Smooth muscle cell (in vitro differentiated cells): ENCODE measurements around the gene NR2F1-AS1. TPM values are rescaled to one million over a fixed set of nuclear protein-coding genes. Genes with fewer than 3 reads are reported as not detected.

Source experiments
- DNase-seq: peaks from one replicate; lab custom pipeline; 2025; ENCODE audit not compliant: unreplicated experiment; lab: John Stamatoyannopoulos, UW
- H2AFZ ChIP-seq: fragments of 200-600 bp; sonication (generic); 2 replicates; pipeline ENCODE4 v1.6.0; 2016; ENCODE audit warnings: antibody characterized with exemption, low read depth, mild to moderate bottlenecking
- H3F3A ChIP-seq: fragments of 200-600 bp; sonication (generic); 2 replicates; pipeline ENCODE4 v1.6.0; 2017; ENCODE audit warnings: antibody characterized with exemption, low read depth
- H3K27ac ChIP-seq: fragments of 200-600 bp; sonication (generic); 2 replicates; pipeline ENCODE4 v1.5.1; 2016; ENCODE audit warnings: low read depth, mild to moderate bottlenecking
- H3K27me3 ChIP-seq: fragments of 200-600 bp; sonication (generic); 2 replicates; pipeline ENCODE4 v1.6.1; 2016; ENCODE audit warnings: low read depth, mild to moderate bottlenecking
- H3K36me3 ChIP-seq: fragments of 200-600 bp; sonication (generic); 2 replicates; pipeline ENCODE4 v1.5.1; 2016; ENCODE audit warnings: low read depth
- H3K4me1 ChIP-seq: fragments of 200-600 bp; sonication (generic); 2 replicates; pipeline ENCODE4 v1.5.1; 2016; ENCODE audit warnings: low read depth
- H3K4me2 ChIP-seq: fragments of 200-600 bp; sonication (generic); 2 replicates; pipeline ENCODE4 v1.6.0; 2016; ENCODE audit warnings: mild to moderate bottlenecking
- H3K4me3 ChIP-seq: fragments of 200-600 bp; sonication (generic); 2 replicates; pipeline ENCODE4 v1.5.1; 2016; ENCODE audit warnings: mild to moderate bottlenecking
- H3K79me2 ChIP-seq: fragments of 200-600 bp; sonication (generic); 2 replicates; pipeline ENCODE4 v1.6.0; 2016; ENCODE audit warnings: low read depth, mild to moderate bottlenecking
- H3K9ac ChIP-seq: fragments of 200-600 bp; sonication (generic); 2 replicates; pipeline ENCODE4 v1.6.0; 2016; ENCODE audit warnings: low read depth
- H3K9me3 ChIP-seq: fragments of 200-600 bp; sonication (generic); replicated peaks from 2 replicates; pipeline ENCODE4 v1.5.1; 2016; ENCODE audit warnings: low read depth
- H4K20me1 ChIP-seq: fragments of 200-600 bp; sonication (generic); 2 replicates; pipeline ENCODE4 v1.6.0; 2016; ENCODE audit warnings: low read depth
- CTCF ChIP-seq: fragments of 200-600 bp; sonication (generic); IDR thresholded peaks from 2 replicates; pipeline ENCODE4 v1.5.1; 2017; ENCODE audit warnings: borderline replicate concordance, mild to moderate bottlenecking, antibody characterized with exemption; ENCODE audit not compliant: insufficient read depth, poor library complexity, severe bottlenecking
- WGBS: methylation state at CpG from one replicate; pipeline ENCODE4 v1.1.7; 2016; ENCODE audit warnings: low lambda C conversion rate; 5-methylcytosine and 5-hydroxymethylcytosine counted together
- polyA plus RNA-seq: library from polyadenylated mRNA; unstranded; fragments of >200 nt; fragmentation: Nextera tagmentation; extraction: Ambion mirVana; gene quantifications from 2 replicates; pipeline ENCODE4 v1.2.1, GENCODE V29; 2016
- total RNA-seq: library from RNA; depleted of rRNA; stranded (reverse); fragments of >200 nt; gene quantifications from 2 replicates; pipeline ENCODE4 v1.2.3, GENCODE V29; 2014

Gene NR2F1-AS1
- total RNA-seq: 18.7 and 31.0 TPM in 2 replicates
- 22.9 and 26.1 TPM in 2 replicates for polyA plus RNA-seq

GRCh38 chr5:93580927-93581445 lies at the start of gene NR2F1-AS1:
TSS of gene NR2F1-AS1 (minus strand) at chr5:93581219.
- Histone ChIP-seq H3K36me3 (no peaks in the 10 kb centered on the region), H3K4me2 (peak within 1 kb of the TSS; percentile 98), H3K4me1 (peaks cover 37% of the 10 kb centered on the region), H4K20me1 (peaks cover 12% of the 10 kb centered on the region), H3K27ac (peak within 1 kb of the TSS; percentile 13), H3K79me2 (no peaks in the 10 kb centered on the region), H3K9ac (peak within 1 kb of the TSS; percentile 36), H3K9me3 (no peaks in the 10 kb centered on the region), H2AFZ (peak within 1 kb of the TSS; percentile 95), H3K4me3 (peak within 1 kb of the TSS; percentile 79), H3F3A (peaks cover 6% of the 10 kb centered on the region), H3K27me3 (peaks cover 55% of the 10 kb centered on the region)
- no peak for TF ChIP-seq CTCF
- DNase-seq: no peak
- 1% methylated on average over 41 of the region's 41 CpGs for WGBS

- no peak for TF ChIP-seq CTCF
- H3K4me3 ChIP-seq: no peak overlapping the region
- H3K4me1 ChIP-seq: peaks cover 2% of the 10 kb centered on the region
- no peaks in the 10 kb centered on the region for H3K36me3 ChIP-seq
- no peak overlapping the region for H2AFZ ChIP-seq
- no peaks in the 10 kb centered on the region for H3F3A ChIP-seq
- H3K27ac ChIP-seq: no peak overlapping the region
- H3K9ac ChIP-seq: no peak overlapping the region
- H3K79me2 ChIP-seq: no peaks in the 10 kb centered on the region
- H4K20me1 ChIP-seq: no peaks in the 10 kb centered on the region
- peaks cover 38% of the 10 kb centered on the region for H3K27me3 ChIP-seq
- no peak overlapping the region for H3K4me2 ChIP-seq
- DNase-seq: no peak
- no peaks in the 10 kb centered on the region for H3K9me3 ChIP-seq
Measured at GRCh38 chr5:93626801-93627200, 45.8 kb upstream of the NR2F1-AS1 start.

- H2AFZ ChIP-seq: no peak overlapping the region
- whole genome bisulfite sequencing: 50% methylated on average over 4 of the region's 4 CpGs
Measured at GRCh38 chr5:93623153-93623552, 42.1 kb upstream of the NR2F1-AS1 start.

More at GRCh38 chr5:93623153-93623552, 42.1 kb upstream of the NR2F1-AS1 start:
- no peak overlapping the region for H3K4me3 ChIP-seq
- H3K27ac ChIP-seq: no peak overlapping the region
- H3K36me3 ChIP-seq: no peaks in the 10 kb centered on the region
- H3F3A ChIP-seq: no peaks in the 10 kb centered on the region
- no peak for DNase-seq
- H3K79me2 ChIP-seq: no peaks in the 10 kb centered on the region
- peaks cover 4% of the 10 kb centered on the region for H3K4me1 ChIP-seq
- no peak overlapping the region for H3K9ac ChIP-seq
- H3K4me2 ChIP-seq: no peak overlapping the region
- no peaks in the 10 kb centered on the region for H3K9me3 ChIP-seq
- TF ChIP-seq CTCF: no peak
- H4K20me1 ChIP-seq: no peaks in the 10 kb centered on the region
- H3K27me3 ChIP-seq: peaks cover 59% of the 10 kb centered on the region
